GM12892 (cell line): ENCODE data around the gene OR10A2.

Experiments
- POLR2A ChIP-seq: IDR thresholded peaks from 2 replicates; pipeline ENCODE4 v1.6.1; 2011; ENCODE audit warnings: low read depth, low read length, control low read depth
- POLR2AphosphoS5 ChIP-seq: IDR thresholded peaks from 2 replicates; pipeline ENCODE4 v1.6.1; 2011; ENCODE audit warnings: low read depth, low read length, control low read depth

DNA sequence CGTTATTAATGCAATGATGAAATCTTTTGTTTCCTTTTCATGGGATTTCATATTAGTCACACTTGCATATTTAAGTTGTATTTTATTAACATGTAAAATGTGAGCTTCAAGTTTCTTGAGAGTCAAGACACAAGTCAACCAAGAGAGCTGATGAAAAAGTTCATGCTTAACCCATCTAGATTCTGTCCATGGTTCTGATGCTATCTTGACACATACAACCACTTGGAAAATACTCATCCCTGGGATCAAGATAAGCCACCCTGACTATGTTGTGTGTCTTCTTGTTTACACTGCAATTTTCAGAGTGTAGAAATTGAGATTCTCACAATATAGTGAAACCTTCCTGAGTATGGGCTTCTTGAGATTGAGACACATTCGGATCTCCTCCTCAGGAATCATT lies 12.9 kb downstream of the OR10A2 start:
- TF ChIP-seq POLR2A, result no peak
- no peak for TF ChIP-seq POLR2AphosphoS5
